BE2C (cell line): ENCODE data around the gene ADGRG7.

Source experiments
- DNase-seq: peaks from one replicate; pipeline ENCODE4 v3.0.0-alpha.2; 2020
- H3K27me3 ChIP-seq: fragments of 250-450 bp; sonication (Bioruptor Pico); 2 replicates; pipeline ENCODE4 v1.5.1; 2020; ENCODE audit warnings: mild to moderate bottlenecking
- H3K36me3 ChIP-seq: fragments of 250-450 bp; sonication (Bioruptor Pico); 2 replicates; pipeline ENCODE4 v1.5.1; 2020; ENCODE audit warnings: mild to moderate bottlenecking
- H3K4me1 ChIP-seq: fragments of 250-450 bp; sonication (Bioruptor Pico); 2 replicates; pipeline ENCODE4 v1.5.1; 2020
- H3K4me3 ChIP-seq: 2 replicates; pipeline ENCODE4 v1.5.1; 2011; ENCODE audit warnings: low read depth, low read length
- H3K9me3 ChIP-seq: fragments of 250-450 bp; sonication (Bioruptor Pico); 2 replicates; pipeline ENCODE4 v1.5.1; 2020
- CTCF ChIP-seq: IDR thresholded peaks from 2 replicates; pipeline ENCODE4 v1.5.1; 2012; ENCODE audit warnings: mild to moderate bottlenecking, low read depth, low read length

Gene ADGRG7

GRCh38 chr3:100697172-100697571 lies 87.8 kb downstream of the ADGRG7 start:
- no peak overlapping the region for H3K4me3 ChIP-seq
- no peaks in the 10 kb centered on the region for H3K9me3 ChIP-seq
- H3K27me3 ChIP-seq: peaks cover 18% of the 10 kb centered on the region
- DNase-seq: no peak
- no peak for TF ChIP-seq CTCF
- H3K4me1 ChIP-seq: no peaks in the 10 kb centered on the region
- H3K36me3 ChIP-seq: no peaks in the 10 kb centered on the region

GRCh38 chr3:100697723-100698285 lies 88.4 kb downstream of the ADGRG7 start:
- Histone ChIP-seq H3K4me3 (no peak overlapping the region), H3K36me3 (no peaks in the 10 kb centered on the region), H3K9me3 (no peaks in the 10 kb centered on the region), H3K4me1 (no peaks in the 10 kb centered on the region), H3K27me3 (peaks cover 18% of the 10 kb centered on the region)
- DNase-seq: no peak
- no peak for TF ChIP-seq CTCF

GRCh38 chr3:100698736-100699135 lies 89.3 kb downstream of the ADGRG7 start:
- H3K4me1 ChIP-seq: no peaks in the 10 kb centered on the region
- TF ChIP-seq CTCF: no peak

GRCh38 chr3:100700708-100701107 lies 91.3 kb downstream of the ADGRG7 start:
- no peak for TF ChIP-seq CTCF

More at GRCh38 chr3:100698736-100699135, 89.3 kb downstream of the ADGRG7 start:
- Histone ChIP-seq H3K27me3 (peaks cover 12% of the 10 kb centered on the region), H3K9me3 (no peaks in the 10 kb centered on the region), H3K4me3 (no peak overlapping the region), H3K36me3 (no peaks in the 10 kb centered on the region)
- DNase-seq: no peak

GRCh38 chr3:100702082-100702979 lies 92.9 kb downstream of the ADGRG7 start:
- TF ChIP-seq CTCF: no peak
- Histone ChIP-seq H3K9me3 (no peaks in the 10 kb centered on the region), H3K4me3 (no peak overlapping the region), H3K4me1 (no peaks in the 10 kb centered on the region), H3K27me3 (no peaks in the 10 kb centered on the region; the same call in 1 of the 2 replicates), H3K36me3 (no peaks in the 10 kb centered on the region)
- DNase-seq: no peak

More at GRCh38 chr3:100700708-100701107, 91.3 kb downstream of the ADGRG7 start:
- Histone ChIP-seq H3K27me3 (no peaks in the 10 kb centered on the region; the same call in 1 of the 2 replicates), H3K4me1 (no peaks in the 10 kb centered on the region), H3K9me3 (no peaks in the 10 kb centered on the region), H3K4me3 (no peak overlapping the region), H3K36me3 (no peaks in the 10 kb centered on the region)
- DNase-seq: no peak

GRCh38 chr3:100702980-100703345 lies 93.6 kb downstream of the ADGRG7 start:
- no peaks in the 10 kb centered on the region for H3K9me3 ChIP-seq
- no peak overlapping the region for H3K4me3 ChIP-seq
- H3K4me1 ChIP-seq: no peaks in the 10 kb centered on the region
- no peak for TF ChIP-seq CTCF
- H3K36me3 ChIP-seq: no peaks in the 10 kb centered on the region
- no peak for DNase-seq
- H3K27me3 ChIP-seq: no peaks in the 10 kb centered on the region; the same call in 1 of the 2 replicates
